Measurements from ENCODE around the gene SOCS7.

Gene SOCS7

DNA sequence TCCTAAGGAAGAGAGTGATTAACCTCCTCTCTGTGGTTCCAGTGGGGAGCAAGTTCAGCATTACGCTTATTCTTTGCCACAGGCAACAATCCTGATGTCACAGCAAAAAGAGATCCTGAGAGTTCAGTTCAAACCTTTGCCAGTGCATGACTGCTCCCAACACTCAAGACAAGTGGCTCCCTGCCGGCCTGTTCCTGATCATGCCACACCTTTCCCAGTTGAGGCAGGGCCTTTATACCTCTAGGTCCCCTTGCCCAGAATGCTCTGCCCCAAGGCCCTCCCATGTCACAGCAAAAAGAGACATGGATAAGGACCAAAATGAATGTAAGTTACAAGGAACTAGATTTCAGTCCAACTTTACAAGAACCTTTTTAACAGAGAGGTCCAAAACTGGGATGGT lies 45.6 kb downstream of the SOCS7 start:
- no peak overlapping the region for H3K4me3 ChIP-seq (replicated peaks; ENCODE audit: low read depth, low read length)
- no peak for TF ChIP-seq CTCF (IDR thresholded peaks at IDR 0.05; ENCODE audit: low read length, missing control alignments)
- no peak for DNase-seq (ENCODE audit: low read depth)

- TF ChIP-seq CTCF (IDR thresholded peaks at IDR 0.05; ENCODE audit: low read length, missing control alignments), result no peak
- H3K4me3 ChIP-seq (replicated peaks; ENCODE audit: low read depth, low read length), result no peak overlapping the region
- no peak for DNase-seq (ENCODE audit: low read depth)
Observed at GRCh38 chr17:38400286-38400685, 48.6 kb downstream of the SOCS7 start.

GRCh38 chr17:38401459-38401858 lies 49.8 kb downstream of the SOCS7 start:
- TF ChIP-seq CTCF (IDR thresholded peaks at IDR 0.05; ENCODE audit: low read length, missing control alignments), result no peak
- H3K4me3 ChIP-seq (replicated peaks; ENCODE audit: low read depth, low read length), result no peak overlapping the region

GRCh38 chr17:38402897-38403296 lies 51.3 kb downstream of the SOCS7 start:
- DNase-seq (ENCODE audit: low read depth), result no peak

More at GRCh38 chr17:38401459-38401858, 49.8 kb downstream of the SOCS7 start:
- no peak for DNase-seq (ENCODE audit: low read depth)

DNA sequence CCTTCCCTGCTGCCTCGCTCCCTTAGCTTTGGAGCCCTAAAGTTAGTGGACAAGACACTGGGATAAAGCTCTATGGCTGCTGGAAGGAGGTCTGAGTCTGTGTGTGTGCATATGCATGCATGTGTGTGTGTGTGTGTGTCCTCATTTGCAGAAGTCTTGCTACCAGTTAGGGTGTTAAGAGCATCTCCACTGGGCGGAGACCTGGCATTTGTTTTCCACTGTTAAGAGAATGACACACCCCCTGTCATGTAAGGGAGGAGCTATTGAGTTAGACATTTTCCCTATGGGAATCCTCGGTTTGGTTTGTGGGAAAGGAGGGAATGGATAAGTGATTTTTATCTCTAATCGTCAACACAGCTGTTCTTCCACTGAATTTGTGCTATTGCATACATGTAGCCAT lies 51.8 kb downstream of the SOCS7 start:
- no peak for TF ChIP-seq CTCF (IDR thresholded peaks at IDR 0.05; ENCODE audit: low read length, missing control alignments)
- no peak overlapping the region for H3K4me3 ChIP-seq (replicated peaks; ENCODE audit: low read depth, low read length)
- DNase-seq (ENCODE audit: low read depth), result peak; percentile 28

More at GRCh38 chr17:38402897-38403296, 51.3 kb downstream of the SOCS7 start:
- no peak for TF ChIP-seq CTCF (IDR thresholded peaks at IDR 0.05; ENCODE audit: low read length, missing control alignments)
- no peak overlapping the region for H3K4me3 ChIP-seq (replicated peaks; ENCODE audit: low read depth, low read length)

DNA sequence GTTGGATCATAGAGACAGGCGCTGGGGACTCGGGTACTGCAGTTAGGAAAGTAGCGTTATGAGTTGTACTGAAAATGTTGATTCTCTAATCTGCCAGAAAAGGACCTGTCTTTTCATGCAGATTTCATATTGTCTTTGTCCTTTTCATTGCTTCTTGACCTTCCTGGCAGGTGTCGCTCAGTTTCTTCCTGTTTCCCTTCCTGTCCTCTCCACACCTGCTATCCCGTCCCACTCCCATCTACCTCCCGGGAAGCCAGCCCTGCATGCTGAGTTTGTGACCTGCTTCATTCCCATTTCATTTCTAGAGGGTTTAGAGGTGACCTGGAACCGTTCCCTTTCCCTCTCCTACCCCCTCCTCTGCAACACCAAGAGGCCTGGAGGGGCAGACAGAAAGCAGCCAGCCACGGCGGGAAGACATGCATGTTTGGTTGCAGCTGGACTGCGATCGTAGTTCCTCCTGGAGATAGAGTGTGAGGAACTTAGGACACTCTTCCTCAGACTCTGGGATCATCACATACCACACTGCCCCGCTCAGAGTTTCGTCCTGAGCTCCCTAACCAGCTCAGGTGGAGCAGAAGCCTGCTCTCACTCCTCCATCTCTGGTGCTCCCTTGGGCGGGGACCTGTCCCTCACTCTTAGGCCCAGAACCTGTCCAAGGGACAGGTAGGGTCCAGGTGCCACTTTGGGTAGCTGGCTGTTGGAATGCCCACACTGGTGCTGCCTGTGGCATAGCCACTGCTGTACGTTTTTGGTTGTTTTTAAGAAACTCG lies 52.7 kb downstream of the SOCS7 start:
- TF ChIP-seq CTCF (IDR thresholded peaks at IDR 0.05; ENCODE audit: low read length, missing control alignments), result no peak
- no peak overlapping the region for H3K4me3 ChIP-seq (replicated peaks; ENCODE audit: low read depth, low read length)
- no peak for DNase-seq (ENCODE audit: low read depth)

GRCh38 chr17:38405654-38406053 lies 54.0 kb downstream of the SOCS7 start:
- DNase-seq (ENCODE audit: low read depth), result no peak
- TF ChIP-seq CTCF (IDR thresholded peaks at IDR 0.05; ENCODE audit: low read length, missing control alignments), result no peak
- H3K4me3 ChIP-seq (replicated peaks; ENCODE audit: low read depth, low read length), result no peak overlapping the region

Data from fibroblast of pulmonary artery (primary cell).